NB4 (cell line): ENCODE results near the gene ZNF830.

Experiments
- MYC ChIP-seq: IDR thresholded peaks from 2 replicates; pipeline ENCODE4 v1.6.1; 2011; ENCODE audit warnings: low read depth, low read length
- POLR2A ChIP-seq: IDR thresholded peaks from 2 replicates; pipeline ENCODE4 v1.6.1; 2011; ENCODE audit warnings: mild to moderate bottlenecking; ENCODE audit not compliant: insufficient read length; ENCODE audit errors: extremely low read depth
- TF ChIP-seq, protein P1 (sequence below): IDR thresholded peaks from one replicate; pipeline ENCODE4 v1.5.1; 2012; ENCODE audit warnings: low read depth, low read length
- TF ChIP-seq, protein P2 (sequence below): IDR thresholded peaks from 2 replicates; pipeline ENCODE4 v1.6.1; 2011; ENCODE audit warnings: low read depth, low read length

DNA sequence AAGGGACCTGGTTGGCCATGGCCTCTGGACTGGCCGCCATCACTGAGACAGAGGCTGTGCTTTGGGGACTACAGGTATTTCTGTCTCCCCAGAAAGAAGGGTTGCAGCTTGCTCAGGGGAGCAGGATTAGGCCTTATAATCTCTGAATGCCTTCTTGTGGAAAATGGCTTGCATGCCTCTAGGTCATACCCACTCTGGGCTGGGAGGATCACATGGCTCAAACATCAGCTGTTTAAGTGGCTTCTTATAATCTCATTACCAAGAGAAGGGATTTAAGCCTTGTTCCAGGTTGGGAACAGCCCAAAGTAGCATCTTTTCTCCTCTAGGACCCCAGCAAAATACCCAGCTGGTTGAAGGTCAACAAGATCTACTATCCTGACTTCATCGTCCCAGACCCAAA lies 38.1 kb downstream of the ZNF830 start:
- TF ChIP-seq, protein P1, sequence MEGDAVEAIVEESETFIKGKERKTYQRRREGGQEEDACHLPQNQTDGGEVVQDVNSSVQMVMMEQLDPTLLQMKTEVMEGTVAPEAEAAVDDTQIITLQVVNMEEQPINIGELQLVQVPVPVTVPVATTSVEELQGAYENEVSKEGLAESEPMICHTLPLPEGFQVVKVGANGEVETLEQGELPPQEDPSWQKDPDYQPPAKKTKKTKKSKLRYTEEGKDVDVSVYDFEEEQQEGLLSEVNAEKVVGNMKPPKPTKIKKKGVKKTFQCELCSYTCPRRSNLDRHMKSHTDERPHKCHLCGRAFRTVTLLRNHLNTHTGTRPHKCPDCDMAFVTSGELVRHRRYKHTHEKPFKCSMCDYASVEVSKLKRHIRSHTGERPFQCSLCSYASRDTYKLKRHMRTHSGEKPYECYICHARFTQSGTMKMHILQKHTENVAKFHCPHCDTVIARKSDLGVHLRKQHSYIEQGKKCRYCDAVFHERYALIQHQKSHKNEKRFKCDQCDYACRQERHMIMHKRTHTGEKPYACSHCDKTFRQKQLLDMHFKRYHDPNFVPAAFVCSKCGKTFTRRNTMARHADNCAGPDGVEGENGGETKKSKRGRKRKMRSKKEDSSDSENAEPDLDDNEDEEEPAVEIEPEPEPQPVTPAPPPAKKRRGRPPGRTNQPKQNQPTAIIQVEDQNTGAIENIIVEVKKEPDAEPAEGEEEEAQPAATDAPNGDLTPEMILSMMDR, result no peak
- TF ChIP-seq, protein P2, sequence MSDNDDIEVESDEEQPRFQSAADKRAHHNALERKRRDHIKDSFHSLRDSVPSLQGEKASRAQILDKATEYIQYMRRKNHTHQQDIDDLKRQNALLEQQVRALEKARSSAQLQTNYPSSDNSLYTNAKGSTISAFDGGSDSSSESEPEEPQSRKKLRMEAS, result no peak
- TF ChIP-seq POLR2A, result no peak
- no peak for TF ChIP-seq MYC
